Measurements from ENCODE around the gene AFF3.

- no peak for TF ChIP-seq CTCF (IDR thresholded peaks at IDR 0.05)
- no peak for TF ChIP-seq POLR2A (IDR thresholded peaks at IDR 0.05)
Measured at GRCh38 chr2:99611034-99611433, 531.4 kb downstream of the AFF3 start.
